ENCODE data around the gene PHPT1. TPM values are rescaled to one million over a fixed set of nuclear protein-coding genes. Genes with fewer than 3 reads are reported as not detected.
A peak's percentile ranks its signal among the peaks of the same experiment; 100 is the strongest.

PHPT1 gene
- total RNA-seq, 1 experiment from 2014 or later, result 161 TPM

- H3K27me3 Mint-ChIP-seq (ENCODE audit: low read depth), result no peaks in the 10 kb centered on the region
- peak overlapping the region in 1 of 2 experiments; percentile 67; a peak in 2 of 5 replicates for H3K4me3 Mint-ChIP-seq
- Histone ChIP-seq H3K9me3 (ENCODE audit: control insufficient read depth, low read depth, low read length) (no peaks in the 10 kb centered on the region), H3K14ac (ENCODE audit: insufficient read depth, low read length) (peak overlapping the region; percentile 22; the same call in 1 of the 2 replicates), H3K27me3 (ENCODE audit: insufficient read depth, low read length) (no peaks in the 10 kb centered on the region), H3K4me1 (ENCODE audit: insufficient read depth, low read length) (peaks cover 3% of the 10 kb centered on the region), H3K23ac (ENCODE audit: insufficient read length, low read depth, low read length) (no peak overlapping the region), H3K9ac (ENCODE audit: extremely low read depth, insufficient read length, low read length) (no peak overlapping the region), H3T11ph (ENCODE audit: low read length) (no peak overlapping the region), H3K23me2 (ENCODE audit: insufficient read length, low read depth, low read length, poor library complexity, severe bottlenecking) (peaks cover 10% of the 10 kb centered on the region), H3K27ac (ENCODE audit: insufficient read length, low read depth, low read length) (no peak overlapping the region), H2AK5ac (ENCODE audit: insufficient read length, low read length) (no peak overlapping the region), H4K20me1 (ENCODE audit: control insufficient read depth, insufficient read depth, insufficient read length) (no peaks in the 10 kb centered on the region), H3K79me2 (ENCODE audit: insufficient read depth, low read length) (peaks cover 4% of the 10 kb centered on the region; the same call in 1 of the 2 replicates), H3K4me2 (ENCODE audit: insufficient read depth, insufficient read length, low read length) (peak overlapping the region; percentile 88), H2AFZ (ENCODE audit: low read length) (no peak overlapping the region), H4K91ac (ENCODE audit: insufficient read length, low read depth, low read length) (no peak overlapping the region), H3K79me1 (ENCODE audit: insufficient read depth, low read depth, low read length, poor library complexity, severe bottlenecking) (peaks cover 4% of the 10 kb centered on the region), H4K5ac (ENCODE audit: insufficient read length, low read depth, low read length) (no peak overlapping the region), H2BK20ac (ENCODE audit: low read depth, low read length, poor library complexity, severe bottlenecking) (no peak overlapping the region), H3K4ac (ENCODE audit: low read depth, low read length) (no peak overlapping the region), H3K56ac (ENCODE audit: insufficient read length, low read depth, low read length) (no peak overlapping the region), H3K18ac (ENCODE audit: insufficient read length, low read depth, low read length) (no peak overlapping the region), H2BK12ac (ENCODE audit: insufficient read length, low read depth, low read length) (no peak overlapping the region), H2BK120ac (ENCODE audit: low read depth, low read length, poor library complexity, severe bottlenecking) (no peak overlapping the region), H2BK15ac (ENCODE audit: low read depth, low read length) (no peak overlapping the region), H2BK5ac (ENCODE audit: insufficient read length, low read length) (no peak overlapping the region), H4K8ac (replicated peaks; ENCODE audit: insufficient read length, low read depth, low read length) (no peak overlapping the region)
- H3K27ac Mint-ChIP-seq, result peak overlapping the region in 1 of 3 experiments; percentile 69; a peak in 2 of 7 replicates
- peaks cover 12 to 41% (median 37%) of the 10 kb centered on the region in 3 experiments for H3K36me3 Mint-ChIP-seq (ENCODE audit: insufficient read depth in 1 of 3, low read depth in 3 of 3)
- H3K9me3 Mint-ChIP-seq, result no peaks in the 10 kb centered on the region
- WGBS (ENCODE audit: extremely low coverage, insufficient read length, low lambda C conversion rate), result no CpG with 5 or more reads among the region's 42 CpGs
- DNase-seq, result no peak
- H3K4me1 Mint-ChIP-seq, result peaks cover 7 to 23% of the 10 kb centered on the region in 2 experiments
- no peak for TF ChIP-seq CTCF (conservative IDR thresholded peaks at IDR 0.05)
Measured at GRCh38 chr9:136821826-136822544, 27.2 kb upstream of the PHPT1 start.
